Activated naive CD4-positive, alpha-beta T cell treated with anti-CD3 and anti-CD28 coated beads, Interleukin-2, amount 50 U/mL, for 24 hours (primary cell): ENCODE measurements around the gene NPB.

ENCODE experiments used
- H3K27ac Mint-ChIP-seq: one replicate; pipeline ENCODE4 v1.8.0; 2021; ENCODE audit warnings: mild to moderate bottlenecking, mixed read lengths
- H3K27me3 Mint-ChIP-seq: one replicate; pipeline ENCODE4 v1.8.0; 2021; ENCODE audit warnings: mixed read lengths
- H3K36me3 Mint-ChIP-seq: one replicate; pipeline ENCODE4 v1.8.0; 2021; ENCODE audit warnings: mixed read lengths
- H3K4me1 Mint-ChIP-seq: one replicate; pipeline ENCODE4 v1.8.0; 2021; ENCODE audit warnings: mixed read lengths
- H3K4me3 Mint-ChIP-seq: one replicate; pipeline ENCODE4 v1.8.0; 2021; ENCODE audit warnings: mild to moderate bottlenecking, mixed read lengths
- H3K9me3 Mint-ChIP-seq: one replicate; pipeline ENCODE4 v1.8.0; 2021; ENCODE audit warnings: mixed read lengths

The NPB gene

GRCh38 chr17:81950501-81950900, 48.5 kb downstream of the NPB start:
- Mint-ChIP-seq H3K4me1 (no peaks in the 10 kb centered on the region), H3K4me3 (no peak overlapping the region), H3K36me3 (no peaks in the 10 kb centered on the region), H3K27ac (peak overlapping the region; percentile 35), H3K9me3 (no peaks in the 10 kb centered on the region), H3K27me3 (no peaks in the 10 kb centered on the region)

DNA sequence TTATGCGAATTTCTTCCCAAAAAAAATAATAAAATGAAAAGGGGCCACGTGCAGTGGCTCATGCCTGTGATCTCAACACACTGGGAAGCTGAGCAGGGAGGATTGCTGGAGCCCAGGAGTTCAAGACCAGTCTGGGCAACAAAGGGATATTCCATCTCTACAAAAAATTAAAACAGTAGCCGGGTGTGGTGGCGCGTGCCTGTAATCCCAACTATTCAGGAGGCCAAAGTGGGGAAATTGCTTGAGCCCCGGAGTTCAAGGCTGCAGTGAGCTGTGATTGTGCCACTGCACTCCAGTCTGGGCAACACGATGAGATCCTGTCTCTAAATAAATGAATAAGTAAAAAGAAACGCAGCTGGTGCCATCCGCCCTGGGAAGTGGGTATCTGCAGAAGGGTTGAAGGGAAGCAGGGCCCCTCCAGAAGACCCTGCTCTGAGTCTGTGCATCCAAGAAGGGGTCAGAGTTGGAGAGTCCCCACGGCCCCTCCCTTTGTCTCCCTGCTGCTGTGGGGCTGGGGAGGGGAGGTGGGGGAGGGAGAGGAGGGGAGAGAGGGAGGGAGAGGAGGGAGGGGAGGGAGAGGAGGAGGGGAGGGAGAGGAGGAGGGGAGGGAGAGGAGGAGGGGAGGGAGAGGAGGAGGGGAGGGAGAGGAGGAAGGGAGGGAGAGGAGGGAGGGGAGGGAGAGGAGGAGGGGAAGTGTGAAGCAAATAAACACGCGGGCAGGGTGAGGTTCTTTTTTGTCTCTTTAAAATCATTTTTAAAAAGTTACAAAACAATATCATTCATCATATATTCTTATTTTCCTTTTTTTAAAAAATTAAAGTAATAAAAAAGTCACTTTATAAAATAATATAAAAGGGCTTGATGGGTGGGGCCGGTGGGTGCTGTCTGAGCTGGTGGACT, 50.0 kb downstream of the NPB start:
- no peaks in the 10 kb centered on the region for H3K36me3 Mint-ChIP-seq
- H3K27ac Mint-ChIP-seq = no peak overlapping the region
- H3K4me1 Mint-ChIP-seq = no peaks in the 10 kb centered on the region
- no peaks in the 10 kb centered on the region for H3K27me3 Mint-ChIP-seq
- no peaks in the 10 kb centered on the region for H3K9me3 Mint-ChIP-seq
- no peak overlapping the region for H3K4me3 Mint-ChIP-seq
